Cardiac muscle cell (in vitro differentiated cells and primary cell): ENCODE data around the gene RPAIN. TPM values are rescaled to one million over a fixed set of nuclear protein-coding genes. Genes with fewer than 3 reads are reported as not detected.

Experiments
- DNase-seq, 2 donors: peaks; one replicate each; pipeline versions ENCODE4 v3.0.0 to v3.0.0-alpha.2; 2010 to 2017; ENCODE audit warnings: low read depth in 1 of 2, low spot score in 1 of 2
- H3K27ac ChIP-seq: fragments of 200-600 bp; sonication (generic); 2 replicates; pipeline ENCODE4 v1.5.1; 2016
- H3K27me3 ChIP-seq: fragments of 200-600 bp; sonication (generic); 2 replicates; pipeline ENCODE4 v1.6.0; 2016; ENCODE audit warnings: control low read depth
- H3K36me3 ChIP-seq: fragments of 200-600 bp; sonication (generic); 2 replicates; pipeline ENCODE4 v1.5.1; 2016; ENCODE audit warnings: control low read depth
- H3K4me1 ChIP-seq: fragments of 200-600 bp; sonication (generic); 2 replicates; pipeline ENCODE4 v1.8.1; 2017; ENCODE audit warnings: low read depth, mild to moderate bottlenecking, mixed run types
- H3K4me3 ChIP-seq: fragments of 200-600 bp; sonication (generic); 2 replicates; pipeline ENCODE4 v1.5.1; 2016; ENCODE audit warnings: mild to moderate bottlenecking
- H3K9me3 ChIP-seq: fragments of 200-600 bp; sonication (generic); 2 replicates; pipeline ENCODE4 v1.5.1; 2017; ENCODE audit warnings: low read depth, mild to moderate bottlenecking, control low read depth
- polyA plus RNA-seq: library from polyadenylated mRNA; unstranded; fragments of >200 nt; fragmentation: Nextera tagmentation; extraction: Ambion mirVana; gene quantifications from 2 replicates; pipeline ENCODE4 v1.2.1, GENCODE V29; 2016
- total RNA-seq: library from RNA; depleted of rRNA; stranded (reverse); fragments of >200 nt; gene quantifications from 2 replicates; pipeline ENCODE4 v1.2.3, GENCODE V29; 2016
- TF ChIP-seq, protein P1 (sequence below): IDR thresholded peaks from 2 replicates; pipeline ENCODE4 v1.5.1; 2012; ENCODE audit warnings: low read depth, mild to moderate bottlenecking, low read length

RPAIN gene
- total and polyA plus RNA-seq, 2 experiments from 2014 or later, result 119 to 185 TPM

DNA sequence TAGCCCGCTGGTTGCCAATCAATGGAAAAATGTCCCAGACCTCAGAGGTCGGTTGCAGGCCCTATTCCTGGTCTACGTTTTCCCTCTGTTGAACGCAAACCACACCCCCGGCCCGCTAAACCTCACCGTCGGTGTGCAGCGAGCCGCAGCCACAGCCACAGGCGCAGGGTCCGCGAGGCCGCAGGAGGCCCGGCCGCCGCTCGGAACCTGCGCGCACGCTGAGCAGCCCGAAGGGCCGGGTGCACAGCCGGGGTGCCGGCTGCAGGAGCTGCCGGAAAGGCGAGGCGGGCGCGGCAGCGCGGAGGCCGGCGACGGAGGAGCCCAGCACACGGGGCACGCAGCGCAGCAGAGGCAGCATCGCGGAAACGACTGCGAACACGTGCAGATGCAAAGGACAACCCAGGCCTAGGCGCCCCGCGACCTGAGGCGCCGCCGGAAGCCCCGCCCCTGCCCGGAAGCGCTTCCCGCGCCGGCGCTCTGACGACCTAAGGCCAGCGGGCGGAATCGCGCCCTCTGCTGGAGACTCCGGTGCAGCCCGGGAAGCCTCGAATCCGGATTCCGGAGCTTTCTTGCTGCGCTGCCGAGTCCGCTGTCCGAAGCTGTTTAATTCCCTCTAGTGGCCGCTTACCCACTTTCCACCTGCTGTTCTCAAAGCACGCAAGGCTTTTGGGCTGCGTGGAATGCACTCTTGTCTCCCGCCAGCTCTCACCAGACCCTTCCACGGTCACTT, 18.9 kb downstream of the RPAIN start, which contains the start of gene C1QBP:
C1QBP (minus strand) TSS at position 440 of the 730 bp plus-strand sequence; CDS start at position 358, 82 bp downstream.
- DNase-seq, result peak; percentile 94 to 95
- H3K9me3 ChIP-seq, result no peaks in the 10 kb centered on the region
- H3K27me3 ChIP-seq, result no peaks in the 10 kb centered on the region
- peaks cover 34% of the 10 kb centered on the region for H3K36me3 ChIP-seq
- H3K4me3 ChIP-seq, result peak within 1 kb of the TSS; percentile 94
- peak within 1 kb of the TSS; percentile 83 for H3K27ac ChIP-seq
- TF ChIP-seq, protein P1, sequence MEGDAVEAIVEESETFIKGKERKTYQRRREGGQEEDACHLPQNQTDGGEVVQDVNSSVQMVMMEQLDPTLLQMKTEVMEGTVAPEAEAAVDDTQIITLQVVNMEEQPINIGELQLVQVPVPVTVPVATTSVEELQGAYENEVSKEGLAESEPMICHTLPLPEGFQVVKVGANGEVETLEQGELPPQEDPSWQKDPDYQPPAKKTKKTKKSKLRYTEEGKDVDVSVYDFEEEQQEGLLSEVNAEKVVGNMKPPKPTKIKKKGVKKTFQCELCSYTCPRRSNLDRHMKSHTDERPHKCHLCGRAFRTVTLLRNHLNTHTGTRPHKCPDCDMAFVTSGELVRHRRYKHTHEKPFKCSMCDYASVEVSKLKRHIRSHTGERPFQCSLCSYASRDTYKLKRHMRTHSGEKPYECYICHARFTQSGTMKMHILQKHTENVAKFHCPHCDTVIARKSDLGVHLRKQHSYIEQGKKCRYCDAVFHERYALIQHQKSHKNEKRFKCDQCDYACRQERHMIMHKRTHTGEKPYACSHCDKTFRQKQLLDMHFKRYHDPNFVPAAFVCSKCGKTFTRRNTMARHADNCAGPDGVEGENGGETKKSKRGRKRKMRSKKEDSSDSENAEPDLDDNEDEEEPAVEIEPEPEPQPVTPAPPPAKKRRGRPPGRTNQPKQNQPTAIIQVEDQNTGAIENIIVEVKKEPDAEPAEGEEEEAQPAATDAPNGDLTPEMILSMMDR, result peak; percentile 98
- peaks cover 8% of the 10 kb centered on the region for H3K4me1 ChIP-seq

GRCh38 chr17:5439446-5439764, 19.4 kb downstream of the RPAIN start:
- no peak for DNase-seq
- TF ChIP-seq, protein P1, result peak; percentile 17
- no peaks in the 10 kb centered on the region for H3K27me3 ChIP-seq
- H3K9me3 ChIP-seq, result no peaks in the 10 kb centered on the region
- H3K27ac ChIP-seq, result peak overlapping the region; percentile 74
- peaks cover 8% of the 10 kb centered on the region for H3K4me1 ChIP-seq
- peak overlapping the region; percentile 94 for H3K4me3 ChIP-seq
- peaks cover 34% of the 10 kb centered on the region for H3K36me3 ChIP-seq

- TF ChIP-seq, protein P1, result no peak
- Histone ChIP-seq H3K4me1 (no peaks in the 10 kb centered on the region), H3K27ac (no peak overlapping the region), H3K36me3 (peaks cover 28% of the 10 kb centered on the region), H3K9me3 (no peaks in the 10 kb centered on the region), H3K27me3 (no peaks in the 10 kb centered on the region), H3K4me3 (no peak overlapping the region)
- DNase-seq, result no peak
Observed at GRCh38 chr17:5443728-5444127, 23.7 kb downstream of the RPAIN start.

GRCh38 chr17:5444209-5444608, 24.2 kb downstream of the RPAIN start:
- no peaks in the 10 kb centered on the region for H3K27me3 ChIP-seq
- TF ChIP-seq, protein P1, result no peak
- peaks cover 33% of the 10 kb centered on the region for H3K36me3 ChIP-seq
- no peak overlapping the region for H3K4me3 ChIP-seq
- no peak for DNase-seq
- H3K27ac ChIP-seq, result no peak overlapping the region
- no peaks in the 10 kb centered on the region for H3K9me3 ChIP-seq
- H3K4me1 ChIP-seq, result no peaks in the 10 kb centered on the region

GRCh38 chr17:5446786-5447185, 26.8 kb downstream of the RPAIN start:
- Histone ChIP-seq H3K36me3 (peaks cover 51% of the 10 kb centered on the region), H3K4me3 (no peak overlapping the region), H3K9me3 (no peaks in the 10 kb centered on the region), H3K27me3 (no peaks in the 10 kb centered on the region), H3K4me1 (no peaks in the 10 kb centered on the region), H3K27ac (no peak overlapping the region)
- DNase-seq, result no peak
- TF ChIP-seq, protein P1, result no peak
